Neural cell (in vitro differentiated cells): ENCODE results near the gene APH1B. TPM values are rescaled to one million over a fixed set of nuclear protein-coding genes. Genes with fewer than 3 reads are reported as not detected.
"Not testable (repeated sequence)": the region's sequence is repeated elsewhere in the genome, so short reads cannot be mapped to it uniquely, and the experiment has no call there.

Source experiments
- H2AFZ ChIP-seq: fragments of 200-600, 300-800 bp; sonication (generic), shearing (Covaris generic); 2 replicates; pipeline ENCODE4 v1.6.0; 2014; ENCODE audit warnings: low read depth, mild to moderate bottlenecking, antibody characterized with exemption, low read length, moderate library complexity
- H3F3A ChIP-seq: fragments of 200-600 bp; shearing (Covaris generic); 2 replicates; pipeline ENCODE4 v1.6.1; 2016; ENCODE audit warnings: mild to moderate bottlenecking, moderate library complexity, mixed read lengths, antibody characterized with exemption, low read length; ENCODE audit not compliant: insufficient read depth, poor library complexity, severe bottlenecking
- H3K27ac ChIP-seq: fragments of 200-600, 300-800 bp; sonication (generic), shearing (Covaris generic); 2 replicates; pipeline ENCODE4 v1.5.1; 2014; ENCODE audit warnings: mild to moderate bottlenecking, low read length, moderate library complexity
- H3K27me3 ChIP-seq: fragments of 300-800, 200-600 bp; sonication (generic), shearing (Covaris generic); 2 replicates; pipeline ENCODE4 v1.6.0; 2014; ENCODE audit warnings: mild to moderate bottlenecking, low read depth, low read length, moderate library complexity; ENCODE audit not compliant: insufficient read depth
- H3K36me3 ChIP-seq: fragments of 300-800, 200-600 bp; sonication (generic), shearing (Covaris generic); 2 replicates; pipeline ENCODE4 v1.5.1; 2014; ENCODE audit warnings: mild to moderate bottlenecking, antibody characterized with exemption, low read length, moderate library complexity; ENCODE audit not compliant: insufficient read depth
- H3K4me2 ChIP-seq: fragments of 300-800, 200-600 bp; sonication (generic), shearing (Covaris generic); 2 replicates; pipeline ENCODE4 v1.6.0; 2014; ENCODE audit warnings: mild to moderate bottlenecking, low read length
- H3K4me3 ChIP-seq: fragments of 300-800, 200-600 bp; sonication (generic), shearing (Covaris generic); 2 replicates; pipeline ENCODE4 v1.5.1; 2014; ENCODE audit warnings: mild to moderate bottlenecking, low read length, moderate library complexity
- H3K79me2 ChIP-seq: fragments of 200-600 bp; shearing (Covaris generic); replicated peaks from 2 replicates; pipeline ENCODE4 v1.6.0; 2014; ENCODE audit warnings: mild to moderate bottlenecking, low read length, moderate library complexity; ENCODE audit not compliant: insufficient read depth
- H3K9ac ChIP-seq: fragments of 300-800, 200-600 bp; sonication (generic), shearing (Covaris generic); 2 replicates; pipeline ENCODE4 v1.6.1; 2016; ENCODE audit warnings: mild to moderate bottlenecking, low read length, mixed read lengths
- H3K9me2 ChIP-seq: fragments of 200-600 bp; shearing (Covaris generic); 2 replicates; pipeline ENCODE4 v1.6.1; 2016; ENCODE audit warnings: mild to moderate bottlenecking, low read length, mixed read lengths; ENCODE audit not compliant: insufficient read depth
- H3K9me3 ChIP-seq: fragments of 200-600, 300-800 bp; sonication (generic), shearing (Covaris generic); 2 replicates; pipeline ENCODE4 v1.6.1; 2016; ENCODE audit warnings: mild to moderate bottlenecking, mixed run types, low read length, moderate library complexity, mixed read lengths
- H4K20me1 ChIP-seq: fragments of 200-600 bp; shearing (Covaris generic); 2 replicates; pipeline ENCODE4 v1.6.1; 2016; ENCODE audit warnings: mild to moderate bottlenecking, mixed run types; ENCODE audit not compliant: insufficient read depth
- CTCF ChIP-seq: fragments of 450-650 bp; IDR thresholded peaks from 2 replicates; pipeline ENCODE4 v1.5.1; 2014; ENCODE audit warnings: antibody characterized with exemption, mild to moderate bottlenecking, moderate library complexity; ENCODE audit not compliant: poor library complexity, severe bottlenecking
- EP300 ChIP-seq: fragments of 450-650 bp; conservative IDR thresholded peaks from 2 replicates; pipeline ENCODE4 v1.6.1; 2014; ENCODE audit warnings: antibody characterized with exemption, mild to moderate bottlenecking, moderate library complexity; ENCODE audit not compliant: poor library complexity, severe bottlenecking
- EZH2 ChIP-seq: fragments of 200-600, 300-800 bp; shearing (Covaris generic), sonication (generic); IDR thresholded peaks from 2 replicates; pipeline ENCODE4 v1.6.1; 2014; ENCODE audit warnings: antibody characterized with exemption, low read length, borderline replicate concordance, mild to moderate bottlenecking; ENCODE audit not compliant: insufficient read depth, poor library complexity, severe bottlenecking
- MXI1 ChIP-seq: fragments of 450-650 bp; conservative IDR thresholded peaks from 2 replicates; pipeline ENCODE4 v1.6.1; 2014; ENCODE audit warnings: antibody characterized with exemption, mild to moderate bottlenecking; ENCODE audit not compliant: poor library complexity, severe bottlenecking
- POLR2AphosphoS5 ChIP-seq: IDR thresholded peaks from 2 replicates; pipeline ENCODE4 v1.6.1; 2012
- RAD21 ChIP-seq: fragments of 450-650 bp; conservative IDR thresholded peaks from 2 replicates; pipeline ENCODE4 v1.6.1; 2014; ENCODE audit warnings: antibody characterized with exemption, mild to moderate bottlenecking, moderate library complexity
- REST ChIP-seq: IDR thresholded peaks from 2 replicates; pipeline ENCODE4 v1.6.1; 2012; ENCODE audit warnings: borderline replicate concordance
- SMC3 ChIP-seq: fragments of 450-650 bp; conservative IDR thresholded peaks from 2 replicates; pipeline ENCODE4 v1.6.1; 2014; ENCODE audit warnings: antibody characterized with exemption, mild to moderate bottlenecking, moderate library complexity; ENCODE audit not compliant: poor library complexity
- TAF1 ChIP-seq: IDR thresholded peaks from 2 replicates; pipeline ENCODE4 v1.6.1; 2012; ENCODE audit warnings: low read depth
- polyA plus RNA-seq: library from polyadenylated mRNA; depleted of rRNA; stranded (reverse); fragments of >200 nt; gene quantifications from 2 replicates; pipeline ENCODE4 v1.2.3, GENCODE V29; 2014

Gene APH1B
- polyA plus RNA-seq, 1 donor from 2014 or later, result 14.6 TPM

- no peak overlapping the region for H3K4me2 ChIP-seq
- H3K79me2 ChIP-seq, result peaks cover 74% of the 10 kb centered on the region
- no peak overlapping the region for H3K4me3 ChIP-seq
- no peaks in the 10 kb centered on the region for H3K9me3 ChIP-seq
- H4K20me1 ChIP-seq, result no peaks in the 10 kb centered on the region
- TF ChIP-seq RAD21 (no peak), EZH2 (no peak), MXI1 (no peak), SMC3 (no peak)
- H3K9ac ChIP-seq, result no peak overlapping the region
- no peaks in the 10 kb centered on the region for H3F3A ChIP-seq
- no peaks in the 10 kb centered on the region for H3K36me3 ChIP-seq
- H3K9me2 ChIP-seq, result no peaks in the 10 kb centered on the region
- no peak overlapping the region for H2AFZ ChIP-seq
- H3K27ac ChIP-seq, result no peak overlapping the region
- H3K27me3 ChIP-seq, result no peaks in the 10 kb centered on the region
These were observed 41.1 kb upstream of the APH1B start for GRCh38 chr15:63236272-63236671.

GRCh38 chr15:63237086-63237485 is 40.3 kb upstream of the APH1B start:
- H3K9ac ChIP-seq, H3K9me3 ChIP-seq, H3K4me3 ChIP-seq, H3K27ac ChIP-seq, H3F3A ChIP-seq, H3K27me3 ChIP-seq, H3K9me2 ChIP-seq, H3K4me2 ChIP-seq, H2AFZ ChIP-seq, H4K20me1 ChIP-seq, H3K36me3 ChIP-seq: not testable (repeated sequence)
- H3K79me2 ChIP-seq, result peaks cover 75% of the 10 kb centered on the region

- no peak overlapping the region for H3K4me3 ChIP-seq
- H3K27me3 ChIP-seq, result no peaks in the 10 kb centered on the region
- H3K4me2 ChIP-seq, result no peak overlapping the region
- TF ChIP-seq SMC3 (no peak), EZH2 (no peak), EP300 (no peak), CTCF (no peak), REST (no peak), MXI1 (no peak), TAF1 (no peak), RAD21 (no peak), POLR2AphosphoS5 (no peak)
- H3K9me2 ChIP-seq, result no peaks in the 10 kb centered on the region
- no peaks in the 10 kb centered on the region for H3K9me3 ChIP-seq
- H3K27ac ChIP-seq, result no peak overlapping the region
- peaks cover 64% of the 10 kb centered on the region for H3K79me2 ChIP-seq
- no peaks in the 10 kb centered on the region for H3F3A ChIP-seq
- no peak overlapping the region for H2AFZ ChIP-seq
- no peaks in the 10 kb centered on the region for H3K36me3 ChIP-seq
- H4K20me1 ChIP-seq, result no peaks in the 10 kb centered on the region
- no peak overlapping the region for H3K9ac ChIP-seq
These were observed 39.2 kb upstream of the APH1B start for GRCh38 chr15:63238171-63238570.
